ENCODE measurements around the gene FGF19.
A peak's percentile ranks its signal among the peaks of the same experiment; 100 is the strongest.

GRCh38 chr11:69685348-69685747 is 18.5 kb downstream of the FGF19 start:
- no peak for TF ChIP-seq CTCF (IDR thresholded peaks at IDR 0.05)
- TF ChIP-seq JUN (CRISPR knock-in tag; IDR thresholded peaks at IDR 0.05) = no peak
- TF ChIP-seq MXD4 (CRISPR knock-in tag; IDR thresholded peaks at IDR 0.05; ENCODE audit: borderline replicate concordance) = no peak
- TF ChIP-seq GTF2I (CRISPR knock-in tag; conservative IDR thresholded peaks at IDR 0.05) = 0 out of 2 replicates have a peak, but pooled peaks have one; percentile 60
- no peak for TF ChIP-seq CREB1 (CRISPR knock-in tag; IDR thresholded peaks at IDR 0.05)
- TF ChIP-seq ZNF512 (CRISPR knock-in tag; IDR thresholded peaks at IDR 0.05; ENCODE audit: borderline replicate concordance) = no peak
- no peak for TF ChIP-seq ZNF232 (CRISPR knock-in tag; IDR thresholded peaks at IDR 0.05)
- no peak for TF ChIP-seq AFF4 (CRISPR knock-in tag; IDR thresholded peaks at IDR 0.05; ENCODE audit: borderline replicate concordance)
- no peak for TF ChIP-seq ETV6 (CRISPR knock-in tag; IDR thresholded peaks at IDR 0.05)
- TF ChIP-seq ELF4 (CRISPR knock-in tag; IDR thresholded peaks at IDR 0.05; ENCODE audit: low read depth) = no peak
- TF ChIP-seq ATF3 (CRISPR knock-in tag; conservative IDR thresholded peaks at IDR 0.05) = no peak
- no peak for TF ChIP-seq ZNF263 (CRISPR knock-in tag; IDR thresholded peaks at IDR 0.05; ENCODE audit: low read depth)

All from WTC11 (cell line).